ENCODE results near the gene NXPE3. TPM values are rescaled to one million over a fixed set of nuclear protein-coding genes. Genes with fewer than 3 reads are reported as not detected.

The NXPE3 gene
- total RNA-seq, 1 experiment from 2014 or later, result 5.3 TPM

DNA sequence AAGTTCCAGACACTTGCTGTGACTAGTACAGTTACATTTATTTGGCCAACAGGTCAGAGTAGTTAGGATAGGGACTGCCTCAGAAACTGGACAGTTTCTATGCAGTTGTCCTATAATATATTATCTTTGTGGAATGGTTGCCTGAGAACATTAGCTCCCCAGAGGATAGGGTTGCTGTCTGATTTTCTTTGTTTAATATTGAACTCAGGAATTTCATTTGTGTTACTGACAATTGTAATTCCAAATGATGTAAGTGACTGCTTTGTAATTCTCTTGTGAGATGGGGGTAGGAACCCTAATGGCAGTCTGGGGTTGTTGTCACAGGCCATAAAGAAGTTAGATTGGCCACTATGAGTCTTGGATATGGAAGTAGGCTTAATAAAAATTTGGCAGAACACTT lies 2.2 kb downstream of the NXPE3 start:
- CTCF ChIA-PET, result no interaction called here
- Mint-ChIP-seq H3K4me1 (ENCODE audit: low read depth, unreplicated experiment) (peaks cover 5% of the 10 kb centered on the region), H3K9me3 (ENCODE audit: unreplicated experiment) (no peaks in the 10 kb centered on the region), H3K4me3 (ENCODE audit: unreplicated experiment) (no peak overlapping the region), H3K27me3 (ENCODE audit: insufficient read depth, unreplicated experiment) (no peaks in the 10 kb centered on the region), H3K36me3 (ENCODE audit: insufficient read depth, unreplicated experiment) (no peaks in the 10 kb centered on the region), H3K27ac (ENCODE audit: unreplicated experiment) (no peak overlapping the region)
- Histone ChIP-seq H3K9me3 (no peaks in the 10 kb centered on the region), H3K36me3 (ENCODE audit: control insufficient read depth, insufficient read depth, low read length) (no peaks in the 10 kb centered on the region), H3K4me3 (ENCODE audit: low read depth, low read length) (no peak overlapping the region), H3K4me1 (peaks cover 4% of the 10 kb centered on the region; the same call in 1 of the 2 replicates), H3K27me3 (replicated peaks; ENCODE audit: control insufficient read depth, insufficient read depth, low read length) (no peaks in the 10 kb centered on the region)
- DNase-seq, result no peak
- POLR2A ChIA-PET, result no interaction called here
- intact Hi-C loops (cut with micrococcal nuclease; ENCODE audit: unreplicated experiment), result no loop called here
- no TSS peak for BruUV-seq (replicated peaks)
- TF ChIP-seq, protein P1, sequence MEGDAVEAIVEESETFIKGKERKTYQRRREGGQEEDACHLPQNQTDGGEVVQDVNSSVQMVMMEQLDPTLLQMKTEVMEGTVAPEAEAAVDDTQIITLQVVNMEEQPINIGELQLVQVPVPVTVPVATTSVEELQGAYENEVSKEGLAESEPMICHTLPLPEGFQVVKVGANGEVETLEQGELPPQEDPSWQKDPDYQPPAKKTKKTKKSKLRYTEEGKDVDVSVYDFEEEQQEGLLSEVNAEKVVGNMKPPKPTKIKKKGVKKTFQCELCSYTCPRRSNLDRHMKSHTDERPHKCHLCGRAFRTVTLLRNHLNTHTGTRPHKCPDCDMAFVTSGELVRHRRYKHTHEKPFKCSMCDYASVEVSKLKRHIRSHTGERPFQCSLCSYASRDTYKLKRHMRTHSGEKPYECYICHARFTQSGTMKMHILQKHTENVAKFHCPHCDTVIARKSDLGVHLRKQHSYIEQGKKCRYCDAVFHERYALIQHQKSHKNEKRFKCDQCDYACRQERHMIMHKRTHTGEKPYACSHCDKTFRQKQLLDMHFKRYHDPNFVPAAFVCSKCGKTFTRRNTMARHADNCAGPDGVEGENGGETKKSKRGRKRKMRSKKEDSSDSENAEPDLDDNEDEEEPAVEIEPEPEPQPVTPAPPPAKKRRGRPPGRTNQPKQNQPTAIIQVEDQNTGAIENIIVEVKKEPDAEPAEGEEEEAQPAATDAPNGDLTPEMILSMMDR (IDR thresholded peaks at IDR 0.05; ENCODE audit: insufficient read depth in 1 of 2, low read depth in 1 of 2, low read length in 1 of 2, severe bottlenecking in 1 of 2, unreplicated experiment in 1 of 2), result no peak

DNA sequence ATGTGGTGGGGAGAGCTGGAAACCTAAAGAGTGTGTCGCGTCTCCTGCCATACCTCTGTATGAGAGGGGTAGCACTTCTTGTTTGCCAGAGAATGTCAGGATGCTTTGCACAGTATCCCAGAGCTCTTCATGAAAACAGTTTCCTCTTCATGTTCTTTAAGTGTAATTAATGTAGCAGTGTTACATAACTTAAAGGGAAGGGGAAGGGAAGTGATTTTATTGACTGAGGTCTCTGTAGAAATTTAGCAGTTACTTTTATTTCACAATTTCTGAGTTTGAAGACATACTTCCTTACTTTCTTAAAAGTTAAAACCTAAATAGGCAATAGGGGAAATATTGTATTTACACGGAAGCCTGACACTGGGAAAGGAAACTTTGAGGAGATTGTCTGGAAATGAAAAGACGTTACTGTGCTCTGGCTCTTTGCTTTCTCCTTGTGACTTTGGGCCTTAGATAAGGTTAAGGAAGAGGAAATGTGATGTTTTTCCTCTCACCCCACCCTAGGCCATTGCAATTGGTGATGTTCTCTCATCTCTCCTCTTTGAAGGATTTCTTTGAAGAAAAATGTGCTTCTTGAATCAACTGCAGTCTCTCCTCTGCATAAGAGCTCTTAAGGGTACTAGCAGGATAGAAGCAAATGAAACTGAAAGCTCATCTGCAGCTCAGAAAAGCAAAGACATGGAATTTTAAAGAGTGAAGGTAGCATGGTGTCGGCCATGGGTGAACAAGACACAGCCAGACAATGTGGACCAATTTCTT lies 6.0 kb downstream of the NXPE3 start:
- no peak overlapping the region for H3K4me3 ChIP-seq (ENCODE audit: low read depth, low read length)
- no peaks in the 10 kb centered on the region for H3K27me3 Mint-ChIP-seq (ENCODE audit: insufficient read depth, unreplicated experiment)
- CTCF ChIA-PET, result no interaction called here
- TF ChIP-seq, protein P1 (IDR thresholded peaks at IDR 0.05; ENCODE audit: insufficient read depth in 1 of 2, low read depth in 1 of 2, low read length in 1 of 2, severe bottlenecking in 1 of 2, unreplicated experiment in 1 of 2), result no peak
- H3K4me1 ChIP-seq, result no peaks in the 10 kb centered on the region
- no peaks in the 10 kb centered on the region for H3K4me1 Mint-ChIP-seq (ENCODE audit: low read depth, unreplicated experiment)
- no peak overlapping the region for H3K27ac Mint-ChIP-seq (ENCODE audit: unreplicated experiment)
- no peaks in the 10 kb centered on the region for H3K9me3 ChIP-seq
- no peaks in the 10 kb centered on the region for H3K36me3 Mint-ChIP-seq (ENCODE audit: insufficient read depth, unreplicated experiment)
- H3K36me3 ChIP-seq (ENCODE audit: control insufficient read depth, insufficient read depth, low read length), result no peaks in the 10 kb centered on the region
- intact Hi-C loops (cut with micrococcal nuclease; ENCODE audit: unreplicated experiment), result no loop called here
- BruUV-seq (replicated peaks), result no TSS peak
- no peaks in the 10 kb centered on the region for H3K9me3 Mint-ChIP-seq (ENCODE audit: unreplicated experiment)
- no peaks in the 10 kb centered on the region for H3K27me3 ChIP-seq (replicated peaks; ENCODE audit: control insufficient read depth, insufficient read depth, low read length)
- no peak overlapping the region for H3K4me3 Mint-ChIP-seq (ENCODE audit: unreplicated experiment)
- no peak for DNase-seq
- POLR2A ChIA-PET, result no interaction called here

DNA sequence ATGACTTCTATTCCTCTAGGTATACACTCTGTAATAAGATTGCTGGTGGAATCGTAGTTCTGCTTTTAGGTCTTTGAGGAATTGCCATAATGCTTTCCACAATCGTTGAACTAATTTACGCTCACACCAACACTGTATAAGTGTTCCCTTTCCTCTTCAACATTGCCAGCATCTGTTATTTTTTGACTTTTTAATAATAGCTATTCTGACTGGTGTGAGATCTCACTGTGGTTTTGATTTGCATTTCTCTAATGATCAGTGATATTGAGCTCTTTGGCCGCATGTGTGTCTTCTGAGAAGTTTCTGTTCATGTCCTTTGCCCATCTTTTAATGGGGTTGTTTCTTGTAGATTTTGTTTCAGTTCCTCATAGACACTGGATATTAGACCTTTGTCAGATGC lies 12.8 kb downstream of the NXPE3 start:
- Mint-ChIP-seq H3K36me3 (ENCODE audit: insufficient read depth, unreplicated experiment) (peaks cover 5% of the 10 kb centered on the region), H3K4me3 (ENCODE audit: unreplicated experiment) (no peak overlapping the region), H3K27ac (ENCODE audit: unreplicated experiment) (no peak overlapping the region), H3K4me1 (ENCODE audit: low read depth, unreplicated experiment) (no peaks in the 10 kb centered on the region), H3K27me3 (ENCODE audit: insufficient read depth, unreplicated experiment) (no peaks in the 10 kb centered on the region), H3K9me3 (ENCODE audit: unreplicated experiment) (peaks cover 11% of the 10 kb centered on the region)
- H3K27me3 ChIP-seq (replicated peaks; ENCODE audit: control insufficient read depth, insufficient read depth, low read length), result no peaks in the 10 kb centered on the region
- TF ChIP-seq, protein P1 (IDR thresholded peaks at IDR 0.05; ENCODE audit: insufficient read depth in 1 of 2, low read depth in 1 of 2, low read length in 1 of 2, severe bottlenecking in 1 of 2, unreplicated experiment in 1 of 2), result no peak
- ChIA-PET CTCF (no interaction called here), POLR2A (no interaction called here)
- intact Hi-C loops (cut with micrococcal nuclease; ENCODE audit: unreplicated experiment), result no loop called here
- 0 out of 2 replicates have a peak, but pooled peaks cover 5% of the 10 kb centered on the region for H3K9me3 ChIP-seq
- no TSS peak for BruUV-seq (replicated peaks)
- no peak overlapping the region for H3K4me3 ChIP-seq (ENCODE audit: low read depth, low read length)
- no peaks in the 10 kb centered on the region for H3K36me3 ChIP-seq (ENCODE audit: control insufficient read depth, insufficient read depth, low read length)
- no peak for DNase-seq
- no peaks in the 10 kb centered on the region for H3K4me1 ChIP-seq
